ENCODE measurements around the gene PAQR5.

The PAQR5 gene

DNA sequence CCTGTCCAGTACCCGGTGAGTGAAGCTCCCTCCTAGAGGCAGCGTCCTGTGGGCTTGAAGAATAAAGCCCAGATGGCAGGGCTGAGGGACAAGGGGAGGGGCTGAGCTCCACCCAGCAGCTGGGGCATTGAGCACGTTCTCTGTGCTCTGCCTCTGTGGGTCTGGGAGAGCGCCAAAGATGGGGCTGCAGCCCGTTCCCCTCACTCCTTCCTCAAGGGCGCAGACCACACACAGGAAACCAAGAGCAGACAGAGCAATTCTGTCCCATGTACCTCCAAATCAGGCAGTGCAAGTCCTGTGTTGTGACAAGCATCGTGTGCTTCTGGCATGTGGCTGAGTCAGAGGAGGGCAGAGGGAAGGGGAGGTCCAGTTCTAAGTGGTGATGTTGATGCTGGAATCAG lies 99.8 kb downstream of the PAQR5 start:
- Histone ChIP-seq H3K9me2 (replicated peaks; ENCODE audit: insufficient read depth, low read length) (no peaks in the 10 kb centered on the region), H3K27me3 (ENCODE audit: low read length) (no peaks in the 10 kb centered on the region), H3F3A (ENCODE audit: insufficient read depth) (no peaks in the 10 kb centered on the region), H3K27ac (ENCODE audit: low read depth, low read length) (no peak overlapping the region), H3K79me2 (ENCODE audit: insufficient read depth, low read length) (no peaks in the 10 kb centered on the region), H3K4me3 (ENCODE audit: insufficient read depth, low read length, poor library complexity, severe bottlenecking) (no peak overlapping the region), H3K9me3 (ENCODE audit: insufficient read depth, low read length) (no peaks in the 10 kb centered on the region), H3K4me2 (ENCODE audit: low read depth, low read length, poor library complexity, severe bottlenecking) (no peak overlapping the region), H3K9ac (ENCODE audit: low read length) (no peak overlapping the region), H2AFZ (ENCODE audit: low read depth, low read length, severe bottlenecking) (no peak overlapping the region), H3K36me3 (ENCODE audit: low read length) (no peaks in the 10 kb centered on the region), H4K20me1 (ENCODE audit: low read depth, low read length) (no peaks in the 10 kb centered on the region)
- no peak for TF ChIP-seq EZH2phosphoT487 (conservative IDR thresholded peaks at IDR 0.05; ENCODE audit: low read length)
- TF ChIP-seq, protein P1, sequence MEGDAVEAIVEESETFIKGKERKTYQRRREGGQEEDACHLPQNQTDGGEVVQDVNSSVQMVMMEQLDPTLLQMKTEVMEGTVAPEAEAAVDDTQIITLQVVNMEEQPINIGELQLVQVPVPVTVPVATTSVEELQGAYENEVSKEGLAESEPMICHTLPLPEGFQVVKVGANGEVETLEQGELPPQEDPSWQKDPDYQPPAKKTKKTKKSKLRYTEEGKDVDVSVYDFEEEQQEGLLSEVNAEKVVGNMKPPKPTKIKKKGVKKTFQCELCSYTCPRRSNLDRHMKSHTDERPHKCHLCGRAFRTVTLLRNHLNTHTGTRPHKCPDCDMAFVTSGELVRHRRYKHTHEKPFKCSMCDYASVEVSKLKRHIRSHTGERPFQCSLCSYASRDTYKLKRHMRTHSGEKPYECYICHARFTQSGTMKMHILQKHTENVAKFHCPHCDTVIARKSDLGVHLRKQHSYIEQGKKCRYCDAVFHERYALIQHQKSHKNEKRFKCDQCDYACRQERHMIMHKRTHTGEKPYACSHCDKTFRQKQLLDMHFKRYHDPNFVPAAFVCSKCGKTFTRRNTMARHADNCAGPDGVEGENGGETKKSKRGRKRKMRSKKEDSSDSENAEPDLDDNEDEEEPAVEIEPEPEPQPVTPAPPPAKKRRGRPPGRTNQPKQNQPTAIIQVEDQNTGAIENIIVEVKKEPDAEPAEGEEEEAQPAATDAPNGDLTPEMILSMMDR (IDR thresholded peaks at IDR 0.05; ENCODE audit: insufficient read depth, low read length, poor library complexity, severe bottlenecking) = no peak

DNA sequence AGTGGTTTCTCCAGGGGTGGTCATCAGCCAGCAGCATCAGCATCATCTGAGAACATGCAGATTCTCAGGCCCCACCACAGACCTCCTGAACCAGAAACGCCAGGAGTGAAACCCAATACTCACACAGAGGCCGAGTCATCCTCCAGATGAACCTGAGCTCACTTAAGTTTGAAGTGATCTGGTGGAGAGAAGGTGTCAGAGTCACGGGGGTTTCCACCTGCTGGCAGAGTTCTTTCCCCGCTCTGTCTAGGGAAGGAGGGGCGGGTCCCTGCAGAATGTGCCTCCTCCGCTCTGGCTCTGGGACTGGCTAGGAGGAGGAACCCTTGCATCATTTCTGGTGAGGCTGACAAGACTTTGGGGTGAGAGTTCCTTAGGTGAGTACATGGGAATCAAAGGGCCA lies 102.1 kb downstream of the PAQR5 start:
- H3K27me3 ChIP-seq (ENCODE audit: low read length) = no peaks in the 10 kb centered on the region
- H3K36me3 ChIP-seq (ENCODE audit: low read length) = no peaks in the 10 kb centered on the region
- no peak overlapping the region for H2AFZ ChIP-seq (ENCODE audit: low read depth, low read length, severe bottlenecking)
- H3F3A ChIP-seq (ENCODE audit: insufficient read depth) = no peaks in the 10 kb centered on the region
- TF ChIP-seq, protein P1 (IDR thresholded peaks at IDR 0.05; ENCODE audit: insufficient read depth, low read length, poor library complexity, severe bottlenecking) = no peak
- no peak for TF ChIP-seq EZH2phosphoT487 (conservative IDR thresholded peaks at IDR 0.05; ENCODE audit: low read length)
- no peak overlapping the region for H3K9ac ChIP-seq (ENCODE audit: low read length)
- no peak overlapping the region for H3K27ac ChIP-seq (ENCODE audit: low read depth, low read length)
- H4K20me1 ChIP-seq (ENCODE audit: low read depth, low read length) = no peaks in the 10 kb centered on the region
- no peak overlapping the region for H3K4me3 ChIP-seq (ENCODE audit: insufficient read depth, low read length, poor library complexity, severe bottlenecking)
- H3K4me2 ChIP-seq (ENCODE audit: low read depth, low read length, poor library complexity, severe bottlenecking) = no peak overlapping the region
- H3K79me2 ChIP-seq (ENCODE audit: insufficient read depth, low read length) = no peaks in the 10 kb centered on the region
- no peaks in the 10 kb centered on the region for H3K9me2 ChIP-seq (replicated peaks; ENCODE audit: insufficient read depth, low read length)
- H3K9me3 ChIP-seq (ENCODE audit: insufficient read depth, low read length) = no peaks in the 10 kb centered on the region

DNA sequence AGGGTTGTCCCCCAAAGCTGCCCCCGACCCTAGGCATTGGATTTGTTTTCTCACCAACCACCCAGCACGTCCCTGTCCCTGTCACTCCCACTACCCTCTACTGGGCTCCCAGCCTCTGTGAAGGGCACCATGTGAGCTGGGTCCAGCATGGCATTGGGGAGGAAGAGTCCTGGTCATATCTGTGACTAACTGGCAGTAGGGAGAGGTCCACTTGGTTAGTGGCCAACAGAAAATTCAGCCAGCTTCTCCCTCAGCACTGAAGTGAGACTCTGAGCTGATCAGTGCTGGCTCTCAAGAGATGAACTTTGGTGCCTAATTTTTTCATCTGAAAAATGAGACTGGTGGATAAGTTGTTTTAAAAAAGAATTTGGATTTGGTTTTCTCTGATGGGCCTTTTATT lies 104.1 kb downstream of the PAQR5 start:
- no peaks in the 10 kb centered on the region for H3K9me3 ChIP-seq (ENCODE audit: insufficient read depth, low read length)
- no peak overlapping the region for H3K9ac ChIP-seq (ENCODE audit: low read length)
- no peak overlapping the region for H2AFZ ChIP-seq (ENCODE audit: low read depth, low read length, severe bottlenecking)
- no peaks in the 10 kb centered on the region for H3K79me2 ChIP-seq (ENCODE audit: insufficient read depth, low read length)
- no peaks in the 10 kb centered on the region for H3K27me3 ChIP-seq (ENCODE audit: low read length)
- H3K4me3 ChIP-seq (ENCODE audit: insufficient read depth, low read length, poor library complexity, severe bottlenecking) = no peak overlapping the region
- H3F3A ChIP-seq (ENCODE audit: insufficient read depth) = no peaks in the 10 kb centered on the region
- H3K9me2 ChIP-seq (replicated peaks; ENCODE audit: insufficient read depth, low read length) = no peaks in the 10 kb centered on the region
- H3K27ac ChIP-seq (ENCODE audit: low read depth, low read length) = no peak overlapping the region
- H3K36me3 ChIP-seq (ENCODE audit: low read length) = no peaks in the 10 kb centered on the region
- H3K4me2 ChIP-seq (ENCODE audit: low read depth, low read length, poor library complexity, severe bottlenecking) = no peak overlapping the region
- no peaks in the 10 kb centered on the region for H4K20me1 ChIP-seq (ENCODE audit: low read depth, low read length)
- TF ChIP-seq, protein P1 (IDR thresholded peaks at IDR 0.05; ENCODE audit: insufficient read depth, low read length, poor library complexity, severe bottlenecking) = no peak
- no peak for TF ChIP-seq EZH2phosphoT487 (conservative IDR thresholded peaks at IDR 0.05; ENCODE audit: low read length)
